ENCODE data around the gene ZNF780A.

- TF ChIP-seq NANOG (IDR thresholded peaks at IDR 0.05; ENCODE audit: borderline replicate concordance) = no peak
- TF ChIP-seq CTCF (conservative IDR thresholded peaks at IDR 0.05; ENCODE audit: low read depth in 2 of 2) = no peak
- TF ChIP-seq EZH2 (IDR thresholded peaks at IDR 0.05; ENCODE audit: low read depth, unreplicated experiment) = no peak
- no peak for TF ChIP-seq POLR2AphosphoS5 (IDR thresholded peaks at IDR 0.05; ENCODE audit: low read depth)
- no peak for TF ChIP-seq REST (IDR thresholded peaks at IDR 0.05; ENCODE audit: unreplicated experiment)
- TF ChIP-seq ZNF462 (CRISPR knock-in tag; IDR thresholded peaks at IDR 0.05) = no peak
- no peak for TF ChIP-seq EZH2phosphoT487 (IDR thresholded peaks at IDR 0.05; ENCODE audit: unreplicated experiment)
- no peak for TF ChIP-seq JUNB (IDR thresholded peaks at IDR 0.05; ENCODE audit: unreplicated experiment)
- no peak for TF ChIP-seq ZNF114 (CRISPR knock-in tag; IDR thresholded peaks at IDR 0.05)
- no peak for TF ChIP-seq STAT1 (IDR thresholded peaks at IDR 0.05; ENCODE audit: unreplicated experiment)
- TF ChIP-seq CREB1 (CRISPR knock-in tag; IDR thresholded peaks at IDR 0.05; ENCODE audit: low read depth) = no peak
Observed at GRCh38 chr19:40093416-40093815, 2.7 kb upstream of the ZNF780A start.
